Muscle layer of duodenum (tissue), 2 donors: ENCODE data around the gene TFF2.

Source experiments
- H3K27ac ChIP-seq: one replicate; pipeline ENCODE4 v1.7.0; 2013; ENCODE audit warnings: mild to moderate bottlenecking, low read length
- H3K27me3 ChIP-seq: one replicate; pipeline ENCODE4 v1.7.0; 2013; ENCODE audit warnings: low read depth, mild to moderate bottlenecking, control low read depth, low read length
- H3K36me3 ChIP-seq, 2 donors: one replicate each; pipeline ENCODE4 v1.7.0; 2013; ENCODE audit warnings: low read length in 2 of 2, control low read depth in 1 of 2, mild to moderate bottlenecking in 1 of 2; ENCODE audit not compliant: insufficient read depth in 2 of 2, control insufficient read depth in 1 of 2
- H3K4me1 ChIP-seq, 2 donors: one replicate each; pipeline ENCODE4 v1.7.0; 2013; ENCODE audit warnings: low read length in 2 of 2, mild to moderate bottlenecking in 2 of 2, control low read depth in 1 of 2, moderate library complexity in 1 of 2; ENCODE audit not compliant: insufficient read depth in 2 of 2, control insufficient read depth in 1 of 2
- H3K4me3 ChIP-seq, 2 donors: one replicate each; pipeline ENCODE4 v1.7.0; 2013; ENCODE audit warnings: low read length in 2 of 2, low read depth in 1 of 2, mild to moderate bottlenecking in 1 of 2
- H3K9me3 ChIP-seq, 2 donors: one replicate each; pipeline ENCODE4 v1.7.0; 2013; ENCODE audit warnings: low read length in 2 of 2, control low read depth in 1 of 2, mild to moderate bottlenecking in 1 of 2; ENCODE audit not compliant: control insufficient read depth in 1 of 2
- donor health status: healthy.

The TFF2 gene

GRCh38 chr21:42305707-42306147 is 45.1 kb downstream of the TFF2 start:
- Histone ChIP-seq H3K9me3 (no peaks in the 10 kb centered on the region), H3K4me3 (no peak overlapping the region), H3K27ac (no peak overlapping the region), H3K27me3 (peaks cover 6% of the 10 kb centered on the region), H3K4me1 (peaks cover 0 to 3% of the 10 kb centered on the region in 2 donors), H3K36me3 (no peaks in the 10 kb centered on the region)

- Histone ChIP-seq H3K36me3 (no peaks in the 10 kb centered on the region), H3K4me1 (peaks cover 0 to 3% of the 10 kb centered on the region in 2 donors), H3K27ac (no peak overlapping the region), H3K4me3 (no peak overlapping the region), H3K27me3 (peaks cover 6% of the 10 kb centered on the region), H3K9me3 (no peaks in the 10 kb centered on the region)
Observed at GRCh38 chr21:42304556-42305454, 46.0 kb downstream of the TFF2 start.

- no peak overlapping the region for H3K27ac ChIP-seq
- no peaks in the 10 kb centered on the region for H3K4me1 ChIP-seq
- no peak overlapping the region for H3K4me3 ChIP-seq
Observed at GRCh38 chr21:42303443-42303842, 47.4 kb downstream of the TFF2 start.

GRCh38 chr21:42302794-42303193 is 48.0 kb downstream of the TFF2 start:
- Histone ChIP-seq H3K27me3 (no peaks in the 10 kb centered on the region), H3K9me3 (no peaks in the 10 kb centered on the region), H3K27ac (no peak overlapping the region), H3K36me3 (no peaks in the 10 kb centered on the region), H3K4me1 (no peaks in the 10 kb centered on the region), H3K4me3 (no peak overlapping the region)

More at GRCh38 chr21:42303443-42303842, 47.4 kb downstream of the TFF2 start:
- peaks cover 2% of the 10 kb centered on the region for H3K27me3 ChIP-seq
- H3K9me3 ChIP-seq, result no peaks in the 10 kb centered on the region
- no peaks in the 10 kb centered on the region for H3K36me3 ChIP-seq

DNA sequence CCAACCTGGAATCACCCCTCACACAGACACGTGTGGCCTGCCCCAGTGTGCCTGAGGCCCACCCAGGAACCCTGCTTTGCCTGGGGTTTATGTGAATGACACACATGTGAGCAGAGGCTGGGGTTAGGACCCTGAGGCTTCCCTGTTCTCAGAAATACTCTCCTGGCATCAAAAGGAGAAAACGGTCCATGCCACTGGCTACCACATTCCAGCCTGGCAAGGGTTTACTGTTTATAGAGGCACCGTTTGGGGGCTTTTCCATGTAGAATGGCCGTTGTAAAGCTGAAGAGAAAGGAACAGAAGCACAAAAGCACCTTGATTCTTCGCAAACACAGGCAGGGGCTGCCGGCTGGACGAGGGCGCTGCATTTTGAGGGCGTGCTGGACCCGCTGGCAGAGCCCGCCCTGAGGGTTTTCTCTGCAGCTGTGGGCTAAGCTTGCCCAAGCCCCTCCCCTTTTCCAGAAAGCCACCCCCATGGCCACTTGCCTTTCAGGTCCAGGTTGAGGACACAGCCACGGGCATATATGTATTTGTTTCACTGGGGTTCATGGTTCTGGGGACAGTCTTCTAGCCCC is 48.6 kb downstream of the TFF2 start:
- Histone ChIP-seq H3K9me3 (no peaks in the 10 kb centered on the region), H3K4me1 (no peaks in the 10 kb centered on the region), H3K36me3 (no peaks in the 10 kb centered on the region), H3K27me3 (no peaks in the 10 kb centered on the region), H3K27ac (peak overlapping the region; percentile 23), H3K4me3 (no peak overlapping the region)

GRCh38 chr21:42301371-42302075 is 49.3 kb downstream of the TFF2 start:
- Histone ChIP-seq H3K27ac (no peak overlapping the region), H3K9me3 (no peaks in the 10 kb centered on the region), H3K36me3 (no peaks in the 10 kb centered on the region), H3K4me3 (no peak overlapping the region), H3K4me1 (no peaks in the 10 kb centered on the region), H3K27me3 (no peaks in the 10 kb centered on the region)

DNA sequence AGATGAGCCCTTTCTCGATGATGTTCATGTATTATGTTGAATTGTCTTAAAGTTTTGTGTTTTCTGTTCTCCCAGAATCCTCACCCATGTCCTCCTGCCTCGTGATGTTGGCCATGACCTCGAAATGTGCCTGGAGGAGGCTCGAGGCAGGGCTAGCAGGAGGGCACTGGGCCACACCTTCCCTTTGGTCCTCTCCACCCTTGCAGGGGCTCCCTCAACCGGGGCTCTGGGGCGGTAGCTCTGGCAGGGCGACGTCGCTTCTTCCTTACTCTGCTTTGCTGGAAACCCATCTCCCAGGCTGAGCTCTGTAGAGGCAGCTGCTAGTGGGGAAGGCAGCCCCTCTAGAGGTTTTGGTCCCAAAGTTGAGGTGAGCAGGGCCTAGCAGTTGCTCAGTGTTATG is 49.8 kb downstream of the TFF2 start:
- Histone ChIP-seq H3K27ac (no peak overlapping the region), H3K4me3 (no peak overlapping the region)

GRCh38 chr21:42300045-42300583 is 50.7 kb downstream of the TFF2 start:
- H3K27ac ChIP-seq, result no peak overlapping the region
- H3K4me3 ChIP-seq, result no peak overlapping the region

More for the DNA sequence above, 49.8 kb downstream of the TFF2 start:
- H3K36me3 ChIP-seq, result no peaks in the 10 kb centered on the region
- no peaks in the 10 kb centered on the region for H3K4me1 ChIP-seq
- H3K9me3 ChIP-seq, result no peaks in the 10 kb centered on the region
- no peaks in the 10 kb centered on the region for H3K27me3 ChIP-seq

GRCh38 chr21:42299324-42300044 is 51.3 kb downstream of the TFF2 start:
- H3K9me3 ChIP-seq, result no peaks in the 10 kb centered on the region
- no peak overlapping the region for H3K4me3 ChIP-seq
- no peaks in the 10 kb centered on the region for H3K4me1 ChIP-seq
- no peak overlapping the region for H3K27ac ChIP-seq
- H3K27me3 ChIP-seq, result no peaks in the 10 kb centered on the region
- H3K36me3 ChIP-seq, result peaks cover 0 to 8% of the 10 kb centered on the region in 2 donors

More at GRCh38 chr21:42300045-42300583, 50.7 kb downstream of the TFF2 start:
- H3K9me3 ChIP-seq, result no peaks in the 10 kb centered on the region
- no peaks in the 10 kb centered on the region for H3K4me1 ChIP-seq
- peaks cover 0 to 4% of the 10 kb centered on the region in 2 donors for H3K36me3 ChIP-seq
- H3K27me3 ChIP-seq, result no peaks in the 10 kb centered on the region

DNA sequence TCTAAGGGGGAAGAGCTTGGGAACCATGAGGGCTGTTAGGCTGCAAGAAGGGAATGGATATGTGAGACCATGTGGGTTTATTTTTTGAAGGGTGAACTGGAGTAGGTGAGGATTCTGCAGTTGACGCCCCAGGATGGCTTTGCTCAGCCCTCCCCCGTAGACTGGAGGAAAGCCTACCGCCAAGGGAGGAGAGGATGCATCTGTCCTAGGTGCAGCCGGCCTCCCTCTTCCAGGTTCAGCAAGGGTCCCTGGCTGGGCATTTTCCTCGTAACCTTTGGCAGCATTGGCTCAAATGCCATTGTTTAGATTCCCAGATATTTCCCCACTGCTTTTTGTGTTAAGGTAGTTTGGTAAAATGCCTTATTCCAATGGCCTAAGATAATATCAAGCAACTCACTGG is 52.1 kb downstream of the TFF2 start:
- no peak overlapping the region for H3K27ac ChIP-seq
- H3K36me3 ChIP-seq, result peaks cover 2 to 13% of the 10 kb centered on the region in 2 donors
- H3K9me3 ChIP-seq, result no peaks in the 10 kb centered on the region
- H3K4me1 ChIP-seq, result no peaks in the 10 kb centered on the region
- H3K27me3 ChIP-seq, result no peaks in the 10 kb centered on the region
- H3K4me3 ChIP-seq, result no peak overlapping the region
